ENCODE results near the gene KANK4. TPM values are rescaled to one million over a fixed set of nuclear protein-coding genes. Genes with fewer than 3 reads are reported as not detected.
"Not testable (repeated sequence)": the region's sequence is repeated elsewhere in the genome, so short reads cannot be mapped to it uniquely, and the experiment has no call there.

The KANK4 gene
- total RNA-seq, 2 donors from 2014 or later = not detected

DNA sequence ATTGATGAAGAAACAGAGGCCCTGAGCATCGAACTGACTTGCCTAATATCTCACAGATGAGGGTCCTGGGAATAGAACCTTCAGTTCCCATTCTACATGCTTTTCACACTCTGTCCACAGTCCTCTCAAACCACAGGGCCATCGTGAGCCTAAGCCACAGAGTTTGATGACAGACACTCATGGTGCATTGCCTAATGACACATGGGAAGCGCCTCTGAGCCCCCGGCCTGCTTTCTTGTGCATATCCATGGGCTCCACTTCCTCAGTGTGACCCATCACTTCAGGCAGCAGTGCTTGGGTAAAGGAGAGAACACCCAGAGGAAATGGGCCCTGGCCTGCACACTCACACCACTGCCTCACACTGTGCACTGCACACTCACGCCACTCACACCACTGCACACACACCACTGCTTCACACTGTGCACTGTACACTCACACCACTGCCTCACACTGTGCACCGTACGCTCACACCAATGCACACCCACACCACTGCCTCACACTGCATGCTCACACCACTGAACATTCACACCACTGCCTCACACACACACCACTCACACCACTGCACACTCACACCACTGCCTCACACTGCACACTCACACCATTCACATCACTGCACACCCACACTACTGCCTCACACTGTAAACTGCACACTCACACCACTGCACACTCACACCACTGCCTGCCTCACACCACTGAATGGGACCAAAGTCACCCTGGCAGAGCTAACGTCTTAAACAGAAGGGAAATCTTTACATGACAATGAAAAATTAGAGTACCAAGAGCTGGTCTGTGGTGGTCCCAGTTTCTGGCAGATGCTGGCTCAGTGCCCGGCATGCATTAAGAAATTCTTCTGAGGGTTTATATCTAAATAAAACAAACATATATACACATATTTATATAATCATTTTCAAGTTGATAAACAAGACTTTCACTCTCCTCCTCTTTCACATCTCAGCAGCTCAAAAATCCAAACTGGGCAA is 53.0 kb downstream of the KANK4 start:
- no peaks in the 10 kb centered on the region for H3K36me3 Mint-ChIP-seq
- DNase-seq (ENCODE audit: low spot score) (peak; percentile 10), ATAC-seq (peak; percentile 20 to 58)
- H3K27me3 Mint-ChIP-seq = peaks cover 8 to 9% of the 10 kb centered on the region in 2 donors
- no peak overlapping the region for H3K4me3 Mint-ChIP-seq
- H3K27ac Mint-ChIP-seq = no peak overlapping the region
- peaks cover 0 to 3% of the 10 kb centered on the region in 2 donors for H3K4me1 Mint-ChIP-seq (ENCODE audit: low read depth in 2 of 2)
- H3K9me3 Mint-ChIP-seq = peaks cover 2% of the 10 kb centered on the region

DNA sequence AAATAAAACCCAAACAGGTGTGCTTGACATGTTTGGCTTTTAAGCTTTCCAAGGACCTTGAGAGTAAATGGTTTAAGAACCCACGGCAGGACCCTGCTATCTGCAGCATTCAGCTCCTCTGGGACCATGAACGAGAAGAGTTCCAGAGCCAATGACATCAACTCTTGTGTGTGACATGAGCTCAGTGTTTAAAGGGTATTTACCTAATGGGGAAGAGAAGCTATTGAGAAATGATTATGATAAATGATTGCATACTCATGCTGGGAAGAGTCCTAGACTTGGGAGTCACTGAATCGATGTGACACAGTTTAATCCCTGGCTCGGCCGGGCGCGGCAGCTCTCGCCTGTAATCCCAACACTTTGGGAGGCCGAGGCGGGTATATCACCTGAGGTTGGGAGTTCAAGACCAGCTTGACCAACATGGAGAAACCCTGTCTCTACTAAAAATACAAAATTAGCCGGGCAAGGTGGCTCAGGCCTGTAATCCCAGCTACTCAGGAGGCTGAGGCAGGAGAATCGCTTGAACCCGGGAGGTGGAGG is 55.4 kb downstream of the KANK4 start:
- Mint-ChIP-seq H3K4me1 (ENCODE audit: low read depth in 2 of 2) (peaks cover 0 to 2% of the 10 kb centered on the region in 2 donors), H3K9me3 (peaks cover 2% of the 10 kb centered on the region), H3K4me3 (no peak overlapping the region), H3K27me3 (peaks cover 16 to 22% of the 10 kb centered on the region in 2 donors), H3K36me3 (no peaks in the 10 kb centered on the region), H3K27ac (no peak overlapping the region)
- DNase-seq (ENCODE audit: low spot score) (no peak), ATAC-seq (no peak)

DNA sequence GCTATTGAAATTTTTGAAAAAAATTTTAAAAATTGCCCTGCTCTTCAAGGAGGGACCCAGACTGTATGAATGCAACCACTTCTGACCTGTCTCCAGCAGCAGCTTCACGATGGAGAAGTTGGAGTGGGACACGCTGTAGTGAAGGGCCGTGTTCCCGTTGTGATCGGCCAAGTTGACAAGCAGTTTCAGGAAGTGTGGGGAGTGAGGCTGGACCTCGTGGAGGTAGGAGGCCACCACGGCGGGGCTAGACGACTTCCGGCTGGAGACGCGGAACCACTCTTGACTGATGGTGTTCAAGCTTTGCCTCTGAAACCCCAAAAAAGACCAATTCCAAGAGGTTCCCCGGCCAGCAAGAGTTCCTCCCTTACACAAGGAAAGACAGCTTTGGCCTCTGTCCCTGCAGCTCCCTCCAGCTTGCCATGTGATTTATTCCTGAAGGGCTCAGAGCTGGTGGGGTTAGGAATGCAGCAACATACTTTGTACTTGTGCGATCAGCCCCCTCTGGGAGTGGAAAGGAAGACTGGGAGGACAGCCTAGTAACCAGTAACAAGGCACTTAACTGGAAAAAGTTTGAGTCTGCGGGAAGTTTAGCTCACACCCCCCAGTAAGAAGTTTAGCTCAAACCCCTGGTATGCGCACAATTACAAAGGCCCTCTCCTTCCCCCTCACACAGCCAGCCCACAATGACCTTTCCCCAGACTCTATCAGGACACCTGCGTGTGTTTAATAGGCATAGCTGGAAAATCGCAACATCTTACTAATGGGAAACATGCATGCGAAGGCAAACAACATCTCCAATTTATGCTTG is 56.0 kb downstream of the KANK4 start:
- H3K27me3 Mint-ChIP-seq = peaks cover 18 to 22% of the 10 kb centered on the region in 2 donors
- H3K36me3 Mint-ChIP-seq = no peaks in the 10 kb centered on the region
- H3K4me3 Mint-ChIP-seq = no peak overlapping the region
- no peak overlapping the region for H3K27ac Mint-ChIP-seq
- ATAC-seq (no peak), DNase-seq (ENCODE audit: low spot score) (no peak)
- peaks cover 2% of the 10 kb centered on the region for H3K9me3 Mint-ChIP-seq
- peaks cover 0 to 2% of the 10 kb centered on the region in 2 donors for H3K4me1 Mint-ChIP-seq (ENCODE audit: low read depth in 2 of 2)

DNA sequence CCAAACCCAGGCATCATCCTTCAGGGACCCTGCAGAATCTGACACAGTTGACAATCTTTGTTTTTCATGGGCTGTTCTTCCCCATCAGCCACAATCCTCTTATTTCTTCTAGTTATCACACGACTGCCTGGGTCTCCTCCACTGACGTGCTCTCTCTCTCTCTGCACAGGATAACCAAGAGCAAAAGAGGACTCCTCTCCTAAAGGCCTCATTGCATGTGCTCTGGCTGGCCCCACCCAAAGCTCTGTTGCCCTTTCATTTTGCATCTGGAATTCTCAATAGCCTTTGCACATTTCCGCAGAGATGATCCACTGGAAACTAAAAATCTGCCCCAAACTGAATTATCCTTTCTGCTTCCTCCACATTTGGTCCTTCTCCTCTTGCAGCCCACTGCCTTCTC is 58.5 kb downstream of the KANK4 start:
- DNase-seq (ENCODE audit: low spot score) (no peak), ATAC-seq (no peak)
- peaks cover 2% of the 10 kb centered on the region for H3K9me3 Mint-ChIP-seq
- no peak overlapping the region for H3K27ac Mint-ChIP-seq
- peaks cover 0 to 2% of the 10 kb centered on the region in 2 donors for H3K4me1 Mint-ChIP-seq (ENCODE audit: low read depth in 2 of 2)
- no peaks in the 10 kb centered on the region for H3K36me3 Mint-ChIP-seq
- peaks cover 18 to 22% of the 10 kb centered on the region in 2 donors for H3K27me3 Mint-ChIP-seq
- H3K4me3 Mint-ChIP-seq = no peak overlapping the region

DNA sequence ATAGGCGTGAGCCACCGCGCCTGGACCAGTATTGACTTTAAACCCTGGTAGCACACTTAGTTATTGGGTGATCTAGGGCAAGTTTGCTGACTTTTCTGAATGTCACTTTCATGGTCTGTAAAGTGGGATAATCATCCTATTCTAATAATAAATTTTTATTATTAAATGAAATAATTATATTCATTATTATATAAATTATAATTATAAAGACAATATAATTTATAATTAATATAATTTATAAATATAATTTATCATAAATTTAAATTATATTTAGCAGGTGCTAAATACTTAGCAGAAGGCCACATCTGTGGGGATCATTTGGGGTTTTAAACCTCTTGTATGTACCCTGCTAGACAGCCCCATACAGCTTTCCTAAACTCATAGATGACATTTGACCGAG is 59.7 kb downstream of the KANK4 start:
- H3K27ac Mint-ChIP-seq = no peak overlapping the region
- H3K27me3 Mint-ChIP-seq = peaks cover 18 to 22% of the 10 kb centered on the region in 2 donors
- H3K4me3 Mint-ChIP-seq = no peak overlapping the region
- H3K9me3 Mint-ChIP-seq = peaks cover 2% of the 10 kb centered on the region
- ATAC-seq (no peak), DNase-seq (ENCODE audit: low spot score) (no peak)
- peaks cover 0 to 2% of the 10 kb centered on the region in 2 donors for H3K4me1 Mint-ChIP-seq (ENCODE audit: low read depth in 2 of 2)
- H3K36me3 Mint-ChIP-seq = no peaks in the 10 kb centered on the region

DNA sequence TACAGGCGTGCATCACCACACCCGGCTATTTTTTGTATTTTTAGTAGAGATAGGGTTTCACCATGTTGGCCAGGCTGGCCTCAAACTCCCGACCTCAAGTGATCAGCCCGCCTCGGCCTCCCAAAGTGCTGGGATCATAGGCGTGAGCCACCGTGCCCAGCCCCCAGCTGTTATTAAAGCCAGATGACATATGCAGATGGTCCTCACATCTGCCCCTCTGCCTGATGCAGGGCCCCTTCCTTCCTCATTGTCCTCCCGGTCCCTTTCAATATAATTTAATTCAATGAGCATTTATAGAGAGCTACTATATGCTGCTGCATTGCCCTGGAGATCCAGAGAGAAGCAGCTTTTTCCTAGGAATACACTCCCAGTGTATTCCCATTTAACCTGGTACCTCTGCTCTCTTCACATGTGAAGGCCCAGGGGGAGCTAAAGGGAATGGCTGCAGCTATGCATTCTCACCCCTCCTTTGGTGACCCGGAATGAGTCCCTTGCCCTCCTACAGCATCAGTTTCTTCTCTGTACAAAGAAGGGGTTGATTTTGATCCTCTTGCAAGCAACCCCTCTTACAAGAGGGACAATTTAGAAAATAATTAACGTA is 69.0 kb downstream of the KANK4 start:
- Mint-ChIP-seq H3K36me3 (no peaks in the 10 kb centered on the region), H3K4me1 (ENCODE audit: low read depth in 2 of 2) (no peaks in the 10 kb centered on the region), H3K27ac (no peak overlapping the region), H3K4me3 (no peak overlapping the region), H3K9me3 (no peaks in the 10 kb centered on the region), H3K27me3 (peaks cover 2 to 5% of the 10 kb centered on the region in 2 donors)
- ATAC-seq = no peak
- no peak for DNase-seq (ENCODE audit: low spot score)

DNA sequence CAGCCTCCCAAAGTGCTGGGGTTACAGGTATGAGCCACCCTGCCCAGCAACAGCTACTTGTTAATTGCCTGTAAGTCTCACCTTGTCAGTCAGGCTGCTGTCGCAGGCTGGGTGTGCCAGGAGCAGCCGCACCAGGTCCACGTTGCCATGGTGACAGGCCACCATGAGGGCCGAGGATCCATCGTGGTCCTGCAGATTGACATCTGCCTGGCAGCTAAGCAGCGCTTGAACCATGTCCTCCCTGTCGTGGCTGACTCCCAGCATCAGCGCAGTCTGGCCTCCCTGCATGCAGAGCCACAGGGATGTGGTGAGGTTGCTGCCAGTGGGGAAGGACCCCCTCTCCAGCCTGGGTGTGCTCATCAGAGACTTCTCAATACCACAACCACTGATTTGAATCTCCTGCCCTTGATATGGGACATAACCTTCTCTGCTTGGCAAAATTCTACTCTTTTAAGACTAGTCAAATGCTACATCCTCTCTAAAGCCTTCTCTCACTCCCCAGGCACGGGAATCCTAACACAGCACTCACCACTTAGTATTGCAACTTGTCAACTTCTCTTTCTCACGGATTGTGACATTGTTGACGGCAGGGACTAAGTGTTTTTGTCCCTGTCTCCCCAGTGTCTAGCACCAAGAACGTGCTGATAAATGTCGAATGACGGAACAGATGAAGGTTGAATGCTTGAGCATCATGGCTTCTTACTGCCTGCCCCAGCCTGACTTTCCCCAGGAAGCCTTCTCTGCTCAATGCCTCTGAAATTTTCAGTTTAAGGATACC is 71.7 kb downstream of the KANK4 start:
- DNase-seq (ENCODE audit: low spot score) (no peak), ATAC-seq (no peak)
- H3K4me1 Mint-ChIP-seq (ENCODE audit: low read depth in 2 of 2) = no peaks in the 10 kb centered on the region
- H3K36me3 Mint-ChIP-seq = no peaks in the 10 kb centered on the region
- H3K4me3 Mint-ChIP-seq = no peak overlapping the region
- H3K9me3 Mint-ChIP-seq = no peaks in the 10 kb centered on the region
- peaks cover 2 to 5% of the 10 kb centered on the region in 2 donors for H3K27me3 Mint-ChIP-seq
- no peak overlapping the region for H3K27ac Mint-ChIP-seq

DNA sequence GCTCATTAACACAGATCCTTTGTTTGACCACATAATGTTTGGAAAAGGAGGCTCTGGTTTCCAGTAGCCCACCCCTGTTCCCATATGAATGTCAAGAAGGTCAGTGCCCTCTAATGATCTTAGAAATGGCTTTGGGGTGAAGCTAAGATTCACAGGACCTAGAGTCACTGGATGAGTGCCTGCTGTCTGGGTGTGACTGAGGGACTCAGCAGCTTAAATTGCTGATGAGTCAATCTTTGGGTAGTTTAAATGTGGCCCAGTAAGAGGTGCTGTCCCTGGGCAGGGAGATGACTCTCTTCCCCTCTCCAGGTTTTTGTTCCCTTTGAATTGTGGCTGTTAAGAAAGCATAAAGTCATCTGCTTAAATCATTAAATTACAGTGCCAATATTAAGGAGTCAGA is 74.0 kb downstream of the KANK4 start:
- no peaks in the 10 kb centered on the region for H3K9me3 Mint-ChIP-seq
- no peak overlapping the region for H3K4me3 Mint-ChIP-seq
- H3K27me3 Mint-ChIP-seq = peaks cover under 1 to 2% of the 10 kb centered on the region in 2 donors
- H3K27ac Mint-ChIP-seq = no peak overlapping the region
- no peaks in the 10 kb centered on the region for H3K4me1 Mint-ChIP-seq (ENCODE audit: low read depth in 2 of 2)
- H3K36me3 Mint-ChIP-seq = no peaks in the 10 kb centered on the region
- no peak for ATAC-seq
- no peak for DNase-seq (ENCODE audit: low spot score)

DNA sequence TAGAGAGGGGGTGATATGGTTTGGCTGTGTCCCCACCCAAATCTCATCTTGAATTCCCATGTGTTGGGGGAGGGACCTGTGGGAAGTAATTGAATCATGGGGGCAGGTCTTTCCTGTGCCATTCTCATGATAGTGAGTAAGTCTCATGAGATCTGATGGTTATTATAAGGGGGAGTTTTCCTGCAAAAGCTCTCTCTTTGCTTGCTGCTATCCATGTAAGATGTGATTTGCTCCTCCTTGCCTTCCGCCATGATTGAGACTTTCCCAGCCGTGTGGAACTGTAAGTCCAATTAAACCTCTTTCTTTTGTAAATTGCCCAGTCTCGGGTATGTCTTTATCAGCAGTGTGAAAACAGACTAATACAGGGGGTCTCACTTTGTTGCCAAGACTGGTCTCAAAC is 74.9 kb downstream of the KANK4 start:
- not testable (repeated sequence) for H3K4me1 Mint-ChIP-seq (ENCODE audit: low read depth in 2 of 2); H3K27me3 Mint-ChIP-seq; H3K27ac Mint-ChIP-seq; H3K4me3 Mint-ChIP-seq; H3K9me3 Mint-ChIP-seq; ATAC-seq; DNase-seq (ENCODE audit: low spot score); H3K36me3 Mint-ChIP-seq

DNA sequence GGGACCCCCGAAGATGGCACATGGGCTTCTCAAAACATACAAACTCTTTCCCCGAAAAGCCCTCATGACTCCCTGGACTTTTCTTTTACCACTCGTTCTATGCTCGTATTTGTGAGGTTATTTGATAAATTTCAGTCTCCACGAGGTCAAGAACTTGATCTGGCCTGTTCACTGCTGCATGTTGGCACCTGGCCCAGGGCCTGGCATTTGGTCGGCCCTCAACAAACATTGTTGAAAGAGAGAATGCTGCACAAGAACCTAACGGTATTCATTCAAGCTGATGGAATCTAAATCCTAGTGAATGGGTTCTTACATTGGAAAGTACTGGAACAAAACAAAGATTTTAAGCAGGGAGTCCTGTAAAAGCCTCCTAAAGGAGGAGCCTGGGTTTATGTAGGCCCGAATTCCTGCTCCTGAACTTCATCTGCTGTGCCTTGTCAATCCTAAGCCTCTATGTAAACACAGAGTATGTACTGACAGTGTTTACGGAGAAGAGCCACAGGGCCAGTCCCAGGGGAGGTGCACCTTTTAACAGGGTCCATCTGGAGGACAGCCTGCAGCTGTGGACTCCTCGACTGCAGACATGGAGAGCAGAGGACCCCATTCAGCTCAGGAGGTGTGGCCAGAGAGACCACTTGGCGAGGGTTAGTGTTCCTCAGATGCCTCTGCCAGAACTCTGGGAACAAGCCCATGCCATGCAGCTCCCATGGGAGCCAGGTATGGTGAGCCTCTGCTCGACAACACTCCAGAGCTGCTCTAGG is 77.7 kb downstream of the KANK4 start:
- no peaks in the 10 kb centered on the region for H3K27me3 Mint-ChIP-seq
- H3K27ac Mint-ChIP-seq = no peak overlapping the region
- H3K36me3 Mint-ChIP-seq = no peaks in the 10 kb centered on the region

DNA sequence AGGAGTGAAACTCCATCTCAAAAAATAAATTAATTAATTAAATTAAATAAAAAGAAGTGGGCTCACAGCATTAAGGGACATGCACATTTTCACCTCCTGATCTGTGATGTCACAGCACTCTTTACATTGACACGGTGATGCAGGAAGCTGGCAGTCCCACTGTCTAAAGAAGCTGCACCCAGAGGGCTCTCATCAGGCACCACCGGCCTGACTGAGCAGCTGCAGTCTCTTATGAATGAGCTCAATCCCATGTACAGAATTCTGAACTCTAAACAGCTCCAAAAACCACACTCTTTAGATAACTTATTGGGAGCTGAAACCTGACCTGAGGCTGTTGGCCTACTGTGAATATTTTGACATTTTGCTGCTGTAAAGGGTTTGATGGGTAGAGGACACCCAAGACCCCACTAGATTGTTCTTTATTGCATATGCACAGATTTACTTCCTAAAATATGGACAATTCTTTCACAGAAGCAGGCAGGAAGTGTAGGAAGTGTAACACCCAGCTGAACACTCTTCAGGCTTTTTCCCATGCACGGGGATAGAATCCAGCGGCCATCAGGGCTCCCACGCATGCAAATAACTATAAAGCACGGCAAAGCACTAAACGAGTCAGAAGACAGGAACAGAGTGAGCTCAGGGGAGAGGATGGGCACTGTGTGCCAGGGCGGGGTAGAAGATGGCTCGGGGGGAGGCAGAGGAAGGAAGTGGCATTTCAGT is 78.4 kb downstream of the KANK4 start:
- DNase-seq (ENCODE audit: low spot score) (no peak), ATAC-seq (no peak)
- no peak overlapping the region for H3K27ac Mint-ChIP-seq
- H3K9me3 Mint-ChIP-seq = no peaks in the 10 kb centered on the region
- no peaks in the 10 kb centered on the region for H3K4me1 Mint-ChIP-seq (ENCODE audit: low read depth in 2 of 2)
- no peak overlapping the region for H3K4me3 Mint-ChIP-seq
- H3K36me3 Mint-ChIP-seq = no peaks in the 10 kb centered on the region
- no peaks in the 10 kb centered on the region for H3K27me3 Mint-ChIP-seq

More for the DNA sequence above, 77.7 kb downstream of the KANK4 start:
- Mint-ChIP-seq H3K4me1 (ENCODE audit: low read depth in 2 of 2) (no peaks in the 10 kb centered on the region), H3K9me3 (no peaks in the 10 kb centered on the region), H3K4me3 (no peak overlapping the region)
- no peak for DNase-seq (ENCODE audit: low spot score)
- no peak for ATAC-seq
